ENCODE measurements around the gene FAM8A1.
"Not testable (repeated sequence)": the region's sequence is repeated elsewhere in the genome, so short reads cannot be mapped to it uniquely, and the experiment has no call there.

Gene FAM8A1

GRCh38 chr6:17599877-17600526 lies at the start of gene FAM8A1:
TSS of gene FAM8A1 (plus strand) at chr6:17600302. CDS start at chr6:17600410, 108 bp downstream.
- peak; percentile 91 to 93 for DNase-seq (ENCODE audit: extremely low read depth in 1 of 2, low read depth in 1 of 2)

GRCh38 chr6:17551383-17551958 lies 48.6 kb upstream of the FAM8A1 start:
- DNase-seq (ENCODE audit: extremely low read depth in 1 of 2, low read depth in 1 of 2), result no peak

- DNase-seq (ENCODE audit: extremely low read depth in 1 of 2, low read depth in 1 of 2), result no peak
These were observed 47.2 kb upstream of the FAM8A1 start for GRCh38 chr6:17552861-17553260.

GRCh38 chr6:17556014-17556413 lies 44.1 kb upstream of the FAM8A1 start:
- no peak for DNase-seq (ENCODE audit: extremely low read depth in 1 of 2, low read depth in 1 of 2)

- no peak for DNase-seq (ENCODE audit: extremely low read depth in 1 of 2, low read depth in 1 of 2)
These were observed 37.5 kb upstream of the FAM8A1 start for GRCh38 chr6:17562636-17563035.

GRCh38 chr6:17565399-17565798 lies 34.7 kb upstream of the FAM8A1 start:
- no peak for DNase-seq (ENCODE audit: extremely low read depth in 1 of 2, low read depth in 1 of 2)

GRCh38 chr6:17574866-17575560 lies 25.1 kb upstream of the FAM8A1 start:
- no peak for DNase-seq (ENCODE audit: extremely low read depth in 1 of 2, low read depth in 1 of 2)

- DNase-seq (ENCODE audit: extremely low read depth in 1 of 2, low read depth in 1 of 2), result no peak
These were observed 23.0 kb upstream of the FAM8A1 start for GRCh38 chr6:17577059-17577458.

- no peak for DNase-seq (ENCODE audit: extremely low read depth in 1 of 2, low read depth in 1 of 2)
These were observed 19.5 kb upstream of the FAM8A1 start for GRCh38 chr6:17580518-17581048.

- not testable (repeated sequence) for DNase-seq (ENCODE audit: extremely low read depth in 1 of 2, low read depth in 1 of 2)
These were observed 18.8 kb upstream of the FAM8A1 start for GRCh38 chr6:17581282-17581681.

GRCh38 chr6:17583811-17584210 lies 16.3 kb upstream of the FAM8A1 start:
- DNase-seq (ENCODE audit: extremely low read depth in 1 of 2, low read depth in 1 of 2), result no peak

GRCh38 chr6:17584241-17584803 lies 15.8 kb upstream of the FAM8A1 start:
- DNase-seq (ENCODE audit: extremely low read depth in 1 of 2, low read depth in 1 of 2), result no peak

- no peak for DNase-seq (ENCODE audit: extremely low read depth in 1 of 2, low read depth in 1 of 2)
These were observed 14.2 kb upstream of the FAM8A1 start for GRCh38 chr6:17585766-17586490.

GRCh38 chr6:17586623-17587022 lies 13.5 kb upstream of the FAM8A1 start:
- DNase-seq (ENCODE audit: extremely low read depth in 1 of 2, low read depth in 1 of 2), result not testable (repeated sequence)

- no peak for DNase-seq (ENCODE audit: extremely low read depth in 1 of 2, low read depth in 1 of 2)
These were observed 12.1 kb upstream of the FAM8A1 start for GRCh38 chr6:17588011-17588410.

GRCh38 chr6:17589406-17590096 lies 10.6 kb upstream of the FAM8A1 start:
- no peak for DNase-seq (ENCODE audit: extremely low read depth in 1 of 2, low read depth in 1 of 2)

- no peak for DNase-seq (ENCODE audit: extremely low read depth in 1 of 2, low read depth in 1 of 2)
These were observed 8.8 kb upstream of the FAM8A1 start for GRCh38 chr6:17591287-17591686.

- no peak for DNase-seq (ENCODE audit: extremely low read depth in 1 of 2, low read depth in 1 of 2)
These were observed 6.9 kb upstream of the FAM8A1 start for GRCh38 chr6:17593246-17593645.

GRCh38 chr6:17596085-17596484 lies 4.0 kb upstream of the FAM8A1 start:
- DNase-seq (ENCODE audit: extremely low read depth in 1 of 2, low read depth in 1 of 2), result no peak
